Mesothelial cell of epicardium (in vitro differentiated cells): Measurements from ENCODE around the gene SOX12. TPM values are rescaled to one million over a fixed set of nuclear protein-coding genes. Genes with fewer than 3 reads are reported as not detected.
"Not testable (repeated sequence)": the region's sequence is repeated elsewhere in the genome, so short reads cannot be mapped to it uniquely, and the experiment has no call there.

Experiments used
- DNase-seq, 2 experiments: peaks; one replicate each; pipeline ENCODE4 v3.0.0; 2021; ENCODE audit warnings: low spot score in 2 of 2; ENCODE audit not compliant: unreplicated experiment in 2 of 2
- H3K27ac Mint-ChIP-seq: 2 replicates; pipeline ENCODE4 v1.8.0; 2021; ENCODE audit warnings: mixed read lengths
- H3K27me3 Mint-ChIP-seq: 2 replicates; pipeline ENCODE4 v1.8.0; 2021; ENCODE audit warnings: low read depth, mixed read lengths
- H3K36me3 Mint-ChIP-seq: 2 replicates; pipeline ENCODE4 v1.8.0; 2021; ENCODE audit warnings: mixed read lengths
- H3K4me1 Mint-ChIP-seq: 2 replicates; pipeline ENCODE4 v1.8.0; 2021; ENCODE audit warnings: mixed read lengths
- H3K4me3 Mint-ChIP-seq: 2 replicates; pipeline ENCODE4 v1.8.0; 2021; ENCODE audit warnings: mild to moderate bottlenecking, moderate library complexity, mixed read lengths
- H3K9me3 Mint-ChIP-seq: 2 replicates; pipeline ENCODE4 v1.8.0; 2021; ENCODE audit warnings: mixed read lengths
- CTCF ChIP-seq: fragments of 200-600 bp; sonication (generic); IDR thresholded peaks from one replicate; pipeline ENCODE4 v1.5.0; 2021; ENCODE audit warnings: antibody characterized with exemption; ENCODE audit not compliant: unreplicated experiment
- total RNA-seq: library from RNA; stranded (reverse); gene quantifications from 3 replicates; pipeline ENCODE4 v1.2.1, GENCODE V29; 2021

The SOX12 gene
- total RNA-seq, 1 donor from 2014 or later: 67.0 TPM

GRCh38 chr20:375265-375889, 50.0 kb downstream of the SOX12 start:
- Mint-ChIP-seq H3K27me3 (no peaks in the 10 kb centered on the region), H3K36me3 (no peaks in the 10 kb centered on the region), H3K4me3 (no peak overlapping the region), H3K4me1 (peaks cover 13% of the 10 kb centered on the region), H3K9me3 (no peaks in the 10 kb centered on the region), H3K27ac (no peak overlapping the region)
- TF ChIP-seq CTCF: no peak
- no peak for DNase-seq

GRCh38 chr20:376089-376488, 50.7 kb downstream of the SOX12 start:
- no peaks in the 10 kb centered on the region for H3K27me3 Mint-ChIP-seq
- H3K9me3 Mint-ChIP-seq: no peaks in the 10 kb centered on the region
- H3K36me3 Mint-ChIP-seq: no peaks in the 10 kb centered on the region
- H3K4me1 Mint-ChIP-seq: peaks cover 8% of the 10 kb centered on the region
- DNase-seq: no peak
- H3K27ac Mint-ChIP-seq: no peak overlapping the region
- TF ChIP-seq CTCF: no peak
- H3K4me3 Mint-ChIP-seq: no peak overlapping the region

- Mint-ChIP-seq H3K36me3 (no peaks in the 10 kb centered on the region), H3K27ac (no peak overlapping the region), H3K4me1 (peaks cover 5% of the 10 kb centered on the region), H3K27me3 (no peaks in the 10 kb centered on the region), H3K9me3 (no peaks in the 10 kb centered on the region), H3K4me3 (no peak overlapping the region)
- no peak for DNase-seq
- no peak for TF ChIP-seq CTCF
Measured at GRCh38 chr20:376750-377149, 51.4 kb downstream of the SOX12 start.

GRCh38 chr20:377578-377977, 52.2 kb downstream of the SOX12 start:
- H3K9me3 Mint-ChIP-seq, DNase-seq, H3K27me3 Mint-ChIP-seq, H3K4me3 Mint-ChIP-seq, H3K36me3 Mint-ChIP-seq, H3K4me1 Mint-ChIP-seq, H3K27ac Mint-ChIP-seq: not testable (repeated sequence)

GRCh38 chr20:378961-379336, 53.6 kb downstream of the SOX12 start:
- no peak for DNase-seq
- H3K4me1 Mint-ChIP-seq: peaks cover 2% of the 10 kb centered on the region
- no peaks in the 10 kb centered on the region for H3K27me3 Mint-ChIP-seq
- H3K36me3 Mint-ChIP-seq: no peaks in the 10 kb centered on the region
- H3K4me3 Mint-ChIP-seq: no peak overlapping the region
- no peak overlapping the region for H3K27ac Mint-ChIP-seq
- TF ChIP-seq CTCF: no peak
- H3K9me3 Mint-ChIP-seq: no peaks in the 10 kb centered on the region

Other genes with a start within 250 kb of the SOX12 start
- not detected in 3 replicates for gene DEFB125, start 237.9 kb upstream of the SOX12 start, total RNA-seq
- not detected in 3 replicates for gene DEFB126, start 183.0 kb upstream of the SOX12 start, total RNA-seq
- gene DEFB127, start 168.1 kb upstream of the SOX12 start, total RNA-seq: not detected in 3 replicates
- not detected in 3 replicates for gene DEFB128, start 135.8 kb upstream of the SOX12 start, total RNA-seq
- not detected in 3 replicates for gene DEFB129, start 98.3 kb upstream of the SOX12 start, total RNA-seq
- not detected in 3 replicates for gene DEFB132, start 67.8 kb upstream of the SOX12 start, total RNA-seq
- gene C20orf96, start 34.8 kb upstream of the SOX12 start, total RNA-seq: 52.3 to 58.1 TPM (median 52.8 TPM) in 3 replicates
- 40.2 to 40.8 TPM (median 40.5 TPM) in 3 replicates for gene ZCCHC3, start 28.0 kb upstream of the SOX12 start, total RNA-seq
- 41.0 to 46.2 TPM (median 41.2 TPM) in 3 replicates for gene NRSN2, start 21.6 kb downstream of the SOX12 start, total RNA-seq
- 3.6 to 3.9 TPM (median 3.8 TPM) in 3 replicates for gene TRIB3, start 55.2 kb downstream of the SOX12 start, total RNA-seq
- gene RBCK1, start 82.7 kb downstream of the SOX12 start, total RNA-seq: 108 to 111 TPM (median 108 TPM) in 3 replicates
- 34.1 to 37.1 TPM (median 34.4 TPM) in 3 replicates for gene TBC1D20, start 137.0 kb downstream of the SOX12 start, total RNA-seq
- gene CSNK2A1, start 218.2 kb downstream of the SOX12 start, total RNA-seq: 160 to 172 TPM (median 164 TPM) in 3 replicates